Progenitor cell of endocrine pancreas (in vitro differentiated cells): ENCODE data around the gene BFSP2. TPM values are rescaled to one million over a fixed set of nuclear protein-coding genes. Genes with fewer than 3 reads are reported as not detected.
A peak's percentile ranks its signal among the peaks of the same experiment; 100 is the strongest.

Source experiments
- DNase-seq: peaks from one replicate; pipeline ENCODE4 v3.0.0; 2021; ENCODE audit warnings: low spot score; ENCODE audit not compliant: unreplicated experiment
- H3K27ac Mint-ChIP-seq: 2 replicates; pipeline ENCODE4 v1.8.0; 2021; ENCODE audit warnings: mild to moderate bottlenecking, moderate library complexity, mixed read lengths
- H3K27me3 Mint-ChIP-seq: 2 replicates; pipeline ENCODE4 v1.8.0; 2021; ENCODE audit warnings: mixed read lengths
- H3K36me3 Mint-ChIP-seq: 2 replicates; pipeline ENCODE4 v1.8.0; 2022; ENCODE audit warnings: mixed read lengths; ENCODE audit not compliant: insufficient read depth
- H3K4me1 Mint-ChIP-seq: 2 replicates; pipeline ENCODE4 v1.8.0; 2021; ENCODE audit warnings: low read depth, mixed read lengths
- H3K4me3 Mint-ChIP-seq: 2 replicates; pipeline ENCODE4 v1.8.0; 2021; ENCODE audit warnings: low read depth, mild to moderate bottlenecking, moderate library complexity, mixed read lengths
- H3K9me3 Mint-ChIP-seq: 2 replicates; pipeline ENCODE4 v1.8.0; 2021; ENCODE audit warnings: low read depth, mixed read lengths
- total RNA-seq: library from RNA; stranded (reverse); gene quantifications from 2 replicates; pipeline ENCODE4 v1.2.1, GENCODE V29; 2021
- TF ChIP-seq, protein P1 (sequence below): fragments of 200-600 bp; sonication (generic); IDR thresholded peaks from one replicate; pipeline ENCODE4 v1.5.0; 2021; ENCODE audit warnings: antibody characterized with exemption, mild to moderate bottlenecking; ENCODE audit not compliant: unreplicated experiment

Gene BFSP2
- total RNA-seq, 1 donor from 2014 or later: not detected

DNA sequence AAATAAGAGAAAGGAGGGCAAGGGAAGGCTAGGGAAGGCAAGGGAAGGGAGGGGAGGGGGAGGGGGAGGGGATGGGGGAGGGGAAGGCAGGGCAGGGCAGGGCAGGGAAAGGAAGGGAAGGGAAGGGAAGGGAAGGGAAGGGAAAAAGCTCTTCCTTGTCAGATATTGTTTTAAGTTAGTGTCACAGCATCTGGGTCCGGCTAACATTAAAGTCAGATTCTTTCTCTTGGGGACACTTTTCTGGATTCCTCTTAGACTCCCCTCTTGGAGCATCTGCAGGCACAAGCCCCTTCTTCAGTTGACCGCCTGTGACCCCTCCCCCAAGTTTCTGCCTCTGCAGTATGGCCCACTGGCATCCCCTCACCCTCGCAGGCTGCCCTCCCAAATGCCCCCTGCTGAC, 26.0 kb downstream of the BFSP2 start:
- Mint-ChIP-seq H3K4me1 (peaks cover 9% of the 10 kb centered on the region), H3K27ac (peak overlapping the region; percentile 64), H3K27me3 (no peaks in the 10 kb centered on the region), H3K9me3 (no peaks in the 10 kb centered on the region), H3K36me3 (no peaks in the 10 kb centered on the region), H3K4me3 (no peak overlapping the region)
- TF ChIP-seq, protein P1, sequence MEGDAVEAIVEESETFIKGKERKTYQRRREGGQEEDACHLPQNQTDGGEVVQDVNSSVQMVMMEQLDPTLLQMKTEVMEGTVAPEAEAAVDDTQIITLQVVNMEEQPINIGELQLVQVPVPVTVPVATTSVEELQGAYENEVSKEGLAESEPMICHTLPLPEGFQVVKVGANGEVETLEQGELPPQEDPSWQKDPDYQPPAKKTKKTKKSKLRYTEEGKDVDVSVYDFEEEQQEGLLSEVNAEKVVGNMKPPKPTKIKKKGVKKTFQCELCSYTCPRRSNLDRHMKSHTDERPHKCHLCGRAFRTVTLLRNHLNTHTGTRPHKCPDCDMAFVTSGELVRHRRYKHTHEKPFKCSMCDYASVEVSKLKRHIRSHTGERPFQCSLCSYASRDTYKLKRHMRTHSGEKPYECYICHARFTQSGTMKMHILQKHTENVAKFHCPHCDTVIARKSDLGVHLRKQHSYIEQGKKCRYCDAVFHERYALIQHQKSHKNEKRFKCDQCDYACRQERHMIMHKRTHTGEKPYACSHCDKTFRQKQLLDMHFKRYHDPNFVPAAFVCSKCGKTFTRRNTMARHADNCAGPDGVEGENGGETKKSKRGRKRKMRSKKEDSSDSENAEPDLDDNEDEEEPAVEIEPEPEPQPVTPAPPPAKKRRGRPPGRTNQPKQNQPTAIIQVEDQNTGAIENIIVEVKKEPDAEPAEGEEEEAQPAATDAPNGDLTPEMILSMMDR: no peak
- no peak for DNase-seq

- Mint-ChIP-seq H3K27ac (no peak overlapping the region), H3K36me3 (no peaks in the 10 kb centered on the region), H3K4me3 (no peak overlapping the region), H3K27me3 (no peaks in the 10 kb centered on the region), H3K9me3 (no peaks in the 10 kb centered on the region), H3K4me1 (peaks cover 7% of the 10 kb centered on the region)
- TF ChIP-seq, protein P1: no peak
- DNase-seq: no peak
Observed at GRCh38 chr3:133426721-133427120, 26.9 kb downstream of the BFSP2 start.

- Mint-ChIP-seq H3K9me3 (no peaks in the 10 kb centered on the region), H3K36me3 (no peaks in the 10 kb centered on the region), H3K27me3 (no peaks in the 10 kb centered on the region), H3K4me3 (no peak overlapping the region), H3K27ac (no peak overlapping the region), H3K4me1 (peaks cover 7% of the 10 kb centered on the region)
- TF ChIP-seq, protein P1: no peak
- DNase-seq: no peak
Observed at GRCh38 chr3:133428552-133428951, 28.7 kb downstream of the BFSP2 start.

DNA sequence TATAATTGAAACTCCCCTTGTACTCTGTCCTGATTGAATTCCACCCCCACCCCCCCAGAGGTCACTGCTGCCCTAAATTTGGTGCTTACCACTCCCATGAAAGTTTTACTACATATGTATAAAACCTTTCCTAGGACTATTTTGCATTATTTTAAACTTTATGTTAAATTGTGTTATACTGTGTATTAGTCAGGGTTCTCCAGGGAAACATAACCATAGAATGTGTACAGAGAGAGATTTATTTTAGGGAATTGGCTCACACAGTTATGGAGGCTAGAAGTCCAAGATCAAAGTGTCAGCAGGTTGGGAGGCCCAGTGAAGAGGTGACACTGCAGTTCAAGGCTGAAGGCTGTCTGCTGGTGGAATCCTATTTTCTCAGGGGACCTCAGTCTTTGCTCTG, 29.2 kb downstream of the BFSP2 start:
- no peak for DNase-seq
- TF ChIP-seq, protein P1: no peak
- no peaks in the 10 kb centered on the region for H3K9me3 Mint-ChIP-seq
- peaks cover 5% of the 10 kb centered on the region for H3K4me1 Mint-ChIP-seq
- H3K4me3 Mint-ChIP-seq: no peak overlapping the region
- no peak overlapping the region for H3K27ac Mint-ChIP-seq
- H3K27me3 Mint-ChIP-seq: no peaks in the 10 kb centered on the region
- no peaks in the 10 kb centered on the region for H3K36me3 Mint-ChIP-seq

- peaks cover 27% of the 10 kb centered on the region for H3K4me1 Mint-ChIP-seq
- H3K27me3 Mint-ChIP-seq: no peaks in the 10 kb centered on the region
- peak overlapping the region; percentile 67 for H3K27ac Mint-ChIP-seq
- peaks cover 8% of the 10 kb centered on the region for H3K9me3 Mint-ChIP-seq
- H3K36me3 Mint-ChIP-seq: peaks cover 3% of the 10 kb centered on the region
- TF ChIP-seq, protein P1: no peak
- no peak overlapping the region for H3K4me3 Mint-ChIP-seq
- DNase-seq: no peak
Observed at GRCh38 chr3:133439563-133439962, 39.7 kb downstream of the BFSP2 start.
